HepG2 (cell line): ENCODE measurements around the gene CPLANE1. TPM values are rescaled to one million over a fixed set of nuclear protein-coding genes. Genes with fewer than 3 reads are reported as not detected.
"Not testable (repeated sequence)": the region's sequence is repeated elsewhere in the genome, so short reads cannot be mapped to it uniquely, and the experiment has no call there.

Source experiments
- ATAC-seq: fragments of 200-7000 bp; cut with Tn5 transposase; 3 replicates; pipeline ENCODE4 v1.9.1; 2020; ENCODE audit warnings: mild to moderate bottlenecking, moderate library complexity
- BruUV-seq: library from RNA; stranded (reverse); fragments of 400-500 nt; replicated peaks from 2 replicates; lab custom pipeline; 2021; lab: Mats Ljungman, UMichigan
- CTCF ChIA-PET: fragments of 300-600 bp; formaldehyde crosslinking; extraction: SDS; loops from one replicate; lab custom pipeline; 2021; ENCODE audit warnings: low total read pairs, inconsistent platforms, low intra/inter-chr PET ratio; lab: Yijun Ruan, JAX
- POLR2A ChIA-PET: fragments of 350-600 bp; sonication (Branson Sonifier 250); formaldehyde crosslinking; loops from one replicate; lab custom pipeline; 2020; ENCODE audit warnings: antibody characterized with exemption, inconsistent platforms; lab: Yijun Ruan, JAX
- DNase-seq: peaks from one replicate; pipeline ENCODE4 v3.0.0-alpha.2; 2015; ENCODE audit warnings: low spot score
- FAIRE-seq: peaks from 3 replicates; lab custom pipeline; 2011; peaks lifted over from hg19 to GRCh38; lab: Jason Lieb, UNC
- H2AFZ ChIP-seq: one replicate; pipeline ENCODE4 v1.6.1; 2011; ENCODE audit warnings: low read length, inconsistent platforms
- H3K27ac ChIP-seq: fragments of 300-600 bp; 3 replicates; pipeline ENCODE4 v1.8.0; 2011; ENCODE audit warnings: mixed run types, mild to moderate bottlenecking, mixed read lengths, low read length, inconsistent platforms; ENCODE audit not compliant: insufficient read depth; ENCODE audit errors: extremely low read length
- H3K27me3 ChIP-seq, 2 experiments: fragments of 200-600 bp in 1 of 2; 2 replicates in 1 of 2; 3 replicates in 1 of 2; pipeline versions ENCODE4 v1.6.0 to v1.8.0; 2011; ENCODE audit warnings: low read length in 2 of 2, mild to moderate bottlenecking in 2 of 2, moderate library complexity in 2 of 2, inconsistent platforms in 1 of 2; ENCODE audit not compliant: insufficient read depth in 2 of 2, control insufficient read depth in 1 of 2
- H3K36me3 ChIP-seq, 2 experiments: fragments of 200-600 bp in 1 of 2; replicated peaks in 1 of 2; 2 replicates in 1 of 2; 3 replicates in 1 of 2; pipeline versions ENCODE4 v1.5.1 to v1.8.0; 2011; ENCODE audit warnings: low read length in 2 of 2, inconsistent platforms in 1 of 2; ENCODE audit not compliant: insufficient read depth in 2 of 2, control insufficient read depth in 1 of 2
- H3K4me1 ChIP-seq: 2 replicates; pipeline ENCODE4 v1.5.1; 2012; ENCODE audit warnings: low read length, inconsistent platforms; ENCODE audit not compliant: insufficient read depth
- H3K4me2 ChIP-seq: 2 replicates; pipeline ENCODE4 v1.6.0; 2011; ENCODE audit warnings: low read depth, low read length, inconsistent platforms
- H3K4me3 ChIP-seq, 3 experiments: fragments of 200-600 bp in 1 of 3; sonication (generic), shearing (Covaris generic) in 1 of 3; replicated peaks in 1 of 3; 2 replicates each; pipeline ENCODE4 v1.5.1; 2011 to 2016; ENCODE audit warnings: low read length in 3 of 3, inconsistent platforms in 2 of 3, low read depth in 2 of 3, mild to moderate bottlenecking in 2 of 3, control low read depth in 1 of 3, mixed read lengths in 1 of 3; ENCODE audit not compliant: insufficient read depth in 1 of 3
- H3K79me2 ChIP-seq: one replicate; pipeline ENCODE4 v1.6.1; 2011; ENCODE audit warnings: low read length, inconsistent platforms; ENCODE audit not compliant: insufficient read depth
- H3K9ac ChIP-seq: 2 replicates; pipeline ENCODE4 v1.6.0; 2011; ENCODE audit warnings: mild to moderate bottlenecking, low read depth, low read length, inconsistent platforms; ENCODE audit not compliant: insufficient read depth
- H3K9me3 ChIP-seq: 2 replicates; pipeline ENCODE4 v1.5.1; 2012; ENCODE audit warnings: mild to moderate bottlenecking, low read length
- H4K20me1 ChIP-seq: 2 replicates; pipeline ENCODE4 v1.6.0; 2011; ENCODE audit warnings: inconsistent platforms, mild to moderate bottlenecking, low read length, moderate library complexity; ENCODE audit not compliant: insufficient read depth
- HOXA3 ChIP-seq: sonication (generic); formaldehyde crosslinking; IDR thresholded peaks from 2 replicates; pipeline ENCODE4 v1.5.0; 2020; ENCODE audit warnings: missing genetic modification reagents
- JARID2 ChIP-seq: sonication (generic); formaldehyde crosslinking; IDR thresholded peaks from 2 replicates; pipeline ENCODE4 v1.8.1; 2023; ENCODE audit warnings: missing genetic modification reagents, inconsistent platforms; ENCODE audit not compliant: insufficient replicate concordance
- KLF15 ChIP-seq: sonication (generic); formaldehyde crosslinking; IDR thresholded peaks from 2 replicates; pipeline ENCODE4 v1.8.1; 2023; ENCODE audit warnings: borderline replicate concordance, mild to moderate bottlenecking, inconsistent platforms, missing genetic modification reagents, mixed read lengths
- KLF6 ChIP-seq: IDR thresholded peaks from 2 replicates; pipeline ENCODE4 v1.8.0; 2016; ENCODE audit warnings: missing biosample characterization, missing genetic modification reagents
- MAFF ChIP-seq: IDR thresholded peaks from 2 replicates; pipeline ENCODE4 v1.6.1; 2011; ENCODE audit warnings: low read depth, low read length, improper control_type of control experiment
- MAFG ChIP-seq: sonication (generic); formaldehyde crosslinking; IDR thresholded peaks from 2 replicates; pipeline ENCODE4 v1.5.1; 2020; ENCODE audit warnings: mild to moderate bottlenecking, missing genetic modification reagents
- MAFK ChIP-seq, 2 experiments: IDR thresholded peaks in 1 of 2; conservative IDR thresholded peaks in 1 of 2; 2 replicates each; pipeline ENCODE4 v1.6.1; 2011; ENCODE audit warnings: improper control_type of control experiment in 2 of 2, low read length in 2 of 2
- TIGD3 ChIP-seq: sonication (generic); formaldehyde crosslinking; IDR thresholded peaks from 2 replicates; pipeline ENCODE4 v1.5.1; 2020; ENCODE audit warnings: mild to moderate bottlenecking, missing genetic modification reagents, borderline replicate concordance
- ZKSCAN5 ChIP-seq: sonication (generic); formaldehyde crosslinking; IDR thresholded peaks from 2 replicates; pipeline ENCODE4 v1.5.1; 2020; ENCODE audit warnings: mild to moderate bottlenecking, missing genetic modification reagents
- ZNF251 ChIP-seq: sonication (generic); formaldehyde crosslinking; IDR thresholded peaks from 2 replicates; pipeline ENCODE4 v1.9.0; 2021; ENCODE audit warnings: mild to moderate bottlenecking, missing genetic modification reagents
- ZNF709 ChIP-seq: sonication (generic); formaldehyde crosslinking; IDR thresholded peaks from 2 replicates; pipeline ENCODE4 v1.5.0; 2020; ENCODE audit warnings: mild to moderate bottlenecking, missing genetic modification reagents
- WGBS: methylation state at CpG from one replicate; pipeline ENCODE4 v1.1.6; 2017; ENCODE audit warnings: low lambda C conversion rate; 5-methylcytosine and 5-hydroxymethylcytosine counted together
- in situ Hi-C: cut with HindIII; loops from 2 replicates; pipeline ENCODE4 v1.10.0; 2017; ENCODE audit warnings: low pct_unique_long_range_greater_than_20kb; ENCODE audit not compliant: extremely low pct_ligation_motif_present
- intact Hi-C: fragments of 100-400 bp; cut with micrococcal nuclease; formaldehyde crosslinking; loops from one replicate; pipeline ENCODE4 v1.10.0; 2022; ENCODE audit not compliant: unreplicated experiment
- polyA plus RNA-seq, 8 experiments: library from polyadenylated mRNA; depleted of rRNA in 3 of 8; stranded (reverse) in 7 of 8; unstranded in 1 of 8; fragments of >200 nt; fragmentation: Illumina TruSeq in 4 of 8; extraction: Trizol in 4 of 8; gene quantifications; 2 replicates each; pipeline versions ENCODE4 v1.2.1 to v1.2.3, GENCODE V29; 2011 to 2016; ENCODE audit warnings: low read depth in 4 of 8, missing spikeins in 1 of 8, mixed read lengths in 1 of 8; ENCODE audit not compliant: insufficient read depth in 1 of 8
- total RNA-seq, 5 experiments: library from RNA; depleted of rRNA; stranded (reverse); fragments of >200 nt; fragmentation: Illumina TruSeq; extraction: Trizol; gene quantifications; 2 replicates each; pipeline ENCODE4 v1.2.3, GENCODE V29; 2016; ENCODE audit warnings: low read depth in 1 of 5

The CPLANE1 gene
- total and polyA plus RNA-seq, 2 of the 13 experiments (the other 11 are each of a cell fraction or from before 2014, with no cell fraction given): 6.3 to 9.9 TPM

DNA sequence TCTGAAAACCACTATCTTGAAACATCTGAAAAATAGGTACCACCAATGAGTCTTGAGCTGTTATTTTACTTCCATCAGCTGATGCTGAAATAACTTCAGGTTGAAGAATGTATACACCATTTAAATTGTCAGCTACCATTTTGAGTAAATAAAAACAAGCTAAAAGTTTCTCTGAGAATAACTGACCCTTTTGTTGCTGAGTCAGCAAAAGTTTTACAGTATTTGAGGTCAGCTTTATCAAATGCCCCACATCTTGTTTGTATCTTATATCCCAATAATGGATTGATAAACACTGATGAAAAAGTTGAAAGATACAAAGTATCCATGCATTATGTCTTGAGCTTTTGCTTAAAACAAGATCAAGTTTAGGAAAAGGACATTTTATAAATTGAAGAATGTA is 22.8 kb downstream of the CPLANE1 start:
- BruUV-seq: TSS peak; percentile 56

DNA sequence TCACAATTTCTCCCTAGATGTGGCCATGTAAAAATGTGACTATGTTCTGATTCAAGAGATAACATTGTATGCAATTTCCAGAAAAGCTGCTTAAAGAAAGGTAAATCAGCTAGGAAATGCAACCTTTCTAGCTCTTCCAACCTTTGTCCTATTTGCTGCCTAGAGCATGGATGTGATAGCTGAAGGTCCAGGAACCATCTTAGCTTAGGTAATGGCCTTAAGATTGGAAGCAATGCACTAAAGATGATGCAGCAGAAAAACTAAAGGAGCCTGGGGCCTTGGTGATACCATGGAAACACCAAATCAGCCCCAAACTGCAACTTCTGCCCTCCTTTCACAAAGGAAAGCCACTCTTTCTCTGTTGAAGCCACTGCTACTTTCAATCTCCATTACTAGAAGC is 27.0 kb downstream of the CPLANE1 start:
- no TSS peak for BruUV-seq
- no peak for TF ChIP-seq ZNF251
- no peak for TF ChIP-seq HOXA3 (CRISPR knock-in tag)
- TF ChIP-seq ZKSCAN5 (CRISPR knock-in tag): no peak
- TF ChIP-seq ZNF709 (CRISPR knock-in tag): no peak
- no peak for TF ChIP-seq TIGD3 (CRISPR knock-in tag)
- Histone ChIP-seq H3K27ac (no peak overlapping the region), H3K4me3 (no peak overlapping the region), H3K79me2 (no peaks in the 10 kb centered on the region), H3K4me2 (no peak overlapping the region), H4K20me1 (no peaks in the 10 kb centered on the region), H3K4me1 (no peaks in the 10 kb centered on the region), H3K27me3 (no peaks in the 10 kb centered on the region), H3K9me3 (no peaks in the 10 kb centered on the region), H3K36me3 (peaks cover 0 to 21% of the 10 kb centered on the region in 2 experiments; a peak in 3 of 5 replicates), H2AFZ (no peak overlapping the region), H3K9ac (no peak overlapping the region)
- no peak for FAIRE-seq
- in situ Hi-C loops (no loop called here), intact Hi-C loops (no loop called here)
- ATAC-seq: no peak
- POLR2A ChIA-PET: no interaction called here
- DNase-seq: no peak
- CTCF ChIA-PET: no interaction called here

More for the DNA sequence above, 22.8 kb downstream of the CPLANE1 start:
- in situ Hi-C loops: no loop called here
- DNase-seq (no peak), FAIRE-seq (no peak), ATAC-seq (no peak)
- H4K20me1 ChIP-seq: no peaks in the 10 kb centered on the region
- no peak for TF ChIP-seq JARID2
- TF ChIP-seq MAFG: peak; percentile 41; the same call in 1 of the 2 replicates
- TF ChIP-seq KLF6 (CRISPR knock-in tag): no peak
- no peak for TF ChIP-seq KLF15 (CRISPR knock-in tag)
- peak; percentile 100 for TF ChIP-seq MAFK (conservative IDR thresholded peaks at IDR 0.05 in 1 of 2, IDR thresholded peaks at IDR 0.05 in 1 of 2; ENCODE audit: low read length in 2 of 2)
- peak; percentile 100 for TF ChIP-seq MAFF
- no peaks in the 10 kb centered on the region for H3K79me2 ChIP-seq
- no peak overlapping the region for H3K4me3 ChIP-seq
- H3K36me3 ChIP-seq: peaks cover 0 to 24% of the 10 kb centered on the region in 2 experiments; a peak in 2 of 5 replicates
- no peak overlapping the region for H2AFZ ChIP-seq
- no peak overlapping the region for H3K27ac ChIP-seq
- H3K4me2 ChIP-seq: no peak overlapping the region
- intact Hi-C loops: no loop called here
- H3K9ac ChIP-seq: no peak overlapping the region
- ChIA-PET POLR2A (no interaction called here), CTCF (no interaction called here)
- H3K27me3 ChIP-seq: no peaks in the 10 kb centered on the region
- H3K9me3 ChIP-seq: no peaks in the 10 kb centered on the region
- no peaks in the 10 kb centered on the region for H3K4me1 ChIP-seq

GRCh38 chr5:37220426-37220825 is 28.8 kb downstream of the CPLANE1 start:
- CTCF ChIA-PET, H3K27me3 ChIP-seq, BruUV-seq, H3K27ac ChIP-seq, H4K20me1 ChIP-seq, H3K4me1 ChIP-seq, DNase-seq, ATAC-seq, intact Hi-C loops, H2AFZ ChIP-seq, FAIRE-seq, H3K9me3 ChIP-seq, H3K79me2 ChIP-seq, POLR2A ChIA-PET, H3K9ac ChIP-seq, H3K4me2 ChIP-seq, in situ Hi-C loops, H3K4me3 ChIP-seq: not testable (repeated sequence)
- WGBS: 96% methylated on average over 6 of the region's 6 CpGs
- peaks cover 2 to 11% of the 10 kb centered on the region in 2 experiments; a peak in 3 of 5 replicates for H3K36me3 ChIP-seq
